Measurements from ENCODE around the gene CMTM7.
A peak's percentile ranks its signal among the peaks of the same experiment; 100 is the strongest.
"Not testable (repeated sequence)": the region's sequence is repeated elsewhere in the genome, so short reads cannot be mapped to it uniquely, and the experiment has no call there.

Gene CMTM7

DNA sequence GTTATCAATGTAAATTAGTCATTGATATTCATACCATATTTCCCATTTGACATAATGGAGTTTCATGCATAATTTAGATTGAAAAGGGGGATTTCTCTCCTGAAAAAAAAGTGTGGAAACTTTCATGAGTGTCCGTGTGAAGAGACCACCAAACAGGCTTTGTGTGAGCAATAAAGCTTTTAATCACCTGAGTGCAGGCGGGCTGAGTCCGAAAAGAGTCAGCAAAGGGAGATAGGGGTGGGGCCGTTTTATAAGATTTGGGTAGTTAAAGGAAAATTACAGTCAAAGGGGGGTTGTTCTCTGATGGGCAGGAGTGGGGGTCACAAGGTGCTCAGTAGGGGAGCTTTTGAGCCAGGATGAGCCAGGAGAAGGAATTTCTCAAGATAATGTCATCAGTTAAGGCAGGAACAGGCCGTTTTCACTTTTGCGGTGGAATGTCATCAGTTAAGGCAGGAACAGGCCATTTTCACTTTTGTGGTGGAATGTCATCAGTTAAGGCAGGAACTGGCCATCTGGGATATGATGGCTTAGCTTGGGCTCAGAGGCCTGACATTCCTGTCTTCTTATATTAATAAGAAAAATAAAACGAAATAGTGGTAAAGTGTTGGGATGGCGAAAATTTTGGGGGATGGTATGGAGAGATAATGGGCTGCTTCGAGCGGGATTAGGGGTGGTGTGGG lies 69.3 kb downstream of the CMTM7 start:
- not testable (repeated sequence) for DNase-seq; H3K27me3 Mint-ChIP-seq; H3K36me3 Mint-ChIP-seq (ENCODE audit: low read depth); H3K9me3 Mint-ChIP-seq; H3K27ac Mint-ChIP-seq; ATAC-seq
- Mint-ChIP-seq H3K4me3 (peak overlapping the region; percentile 73), H3K4me1 (peaks cover 31% of the 10 kb centered on the region)

DNA sequence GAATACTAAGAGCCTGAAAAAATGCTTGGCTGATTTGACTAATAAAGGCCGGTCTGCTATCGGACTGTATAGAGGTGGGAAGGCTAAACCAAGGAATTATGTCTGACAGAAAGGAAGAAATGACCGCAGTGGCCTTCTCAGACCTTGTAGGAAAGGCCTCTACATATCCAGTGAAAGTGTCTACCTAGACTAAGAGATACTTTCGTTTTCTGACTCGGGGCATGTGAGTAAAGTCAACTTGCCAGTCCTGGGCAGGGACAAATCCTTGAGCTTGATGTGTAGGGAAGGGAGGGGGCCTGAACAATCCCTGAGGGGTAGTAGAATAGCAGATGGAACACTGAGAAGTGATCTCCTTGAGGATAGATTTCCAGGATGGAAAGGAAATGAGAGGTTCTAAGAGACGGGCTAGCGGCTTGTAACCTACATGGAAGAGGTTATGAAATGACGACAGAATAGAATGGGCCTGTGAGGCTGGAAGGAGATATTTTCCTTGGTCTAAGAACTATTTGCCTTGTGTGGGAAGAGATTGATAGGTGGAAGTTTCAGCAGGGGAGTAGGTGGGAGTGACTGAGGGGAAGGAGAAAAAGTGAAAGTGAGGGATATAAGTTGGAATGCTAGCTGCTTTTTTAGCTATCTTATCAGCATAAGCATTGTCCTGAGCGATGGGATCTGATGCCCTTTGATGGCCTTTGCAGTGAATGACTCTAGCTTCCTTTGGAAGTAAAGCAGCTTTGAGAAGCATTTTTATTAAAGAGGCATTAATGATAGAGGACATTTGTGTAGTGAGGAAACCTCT lies 70.7 kb downstream of the CMTM7 start:
- peaks cover 22% of the 10 kb centered on the region for H3K4me1 Mint-ChIP-seq
- not testable (repeated sequence) for DNase-seq; H3K9me3 Mint-ChIP-seq; ATAC-seq; H3K36me3 Mint-ChIP-seq (ENCODE audit: low read depth); H3K27me3 Mint-ChIP-seq; H3K4me3 Mint-ChIP-seq; H3K27ac Mint-ChIP-seq

DNA sequence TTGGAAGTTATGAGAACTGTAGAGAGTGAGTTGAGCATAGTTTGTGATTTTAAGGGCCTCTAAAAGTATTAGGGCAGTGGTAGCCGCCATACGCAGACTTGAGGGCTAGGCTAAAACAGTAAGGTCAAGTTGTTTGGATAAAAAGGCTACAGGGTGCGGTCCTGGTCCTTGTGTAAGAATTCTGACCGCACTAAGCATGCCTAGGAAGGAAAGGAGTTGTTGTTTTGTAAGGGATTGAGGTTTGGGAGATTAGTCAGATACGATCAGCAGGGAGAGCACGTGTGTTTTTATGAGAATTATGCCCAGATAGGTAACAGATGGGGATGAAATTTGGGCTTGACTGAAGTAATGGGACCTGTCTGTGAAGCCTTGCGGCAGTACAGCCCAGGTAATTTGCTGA lies 71.8 kb downstream of the CMTM7 start:
- H3K9me3 Mint-ChIP-seq, result not testable (repeated sequence)

DNA sequence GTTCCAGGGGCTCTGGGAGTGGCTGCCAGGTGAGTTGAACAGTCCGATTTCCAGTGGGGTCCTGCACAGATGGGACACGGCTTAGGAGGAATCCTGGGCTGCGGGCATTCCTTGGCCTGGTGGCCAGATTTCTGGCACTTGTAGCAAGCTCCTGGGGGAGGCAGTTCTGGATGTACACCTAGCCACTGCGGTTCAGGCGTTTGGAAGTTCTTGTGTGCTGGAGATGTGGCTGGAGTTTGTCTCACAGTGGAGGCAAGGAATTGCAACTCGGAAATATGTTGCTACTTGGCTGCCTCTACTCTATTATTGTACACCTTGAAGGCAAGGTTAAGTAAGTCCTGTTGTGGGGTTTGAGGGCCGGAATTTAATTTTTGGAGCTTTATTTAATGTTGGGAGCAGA lies 73.1 kb downstream of the CMTM7 start:
- not testable (repeated sequence) for H3K9me3 Mint-ChIP-seq; H3K27ac Mint-ChIP-seq; ATAC-seq; H3K4me3 Mint-ChIP-seq; H3K36me3 Mint-ChIP-seq (ENCODE audit: low read depth); H3K27me3 Mint-ChIP-seq; DNase-seq
- H3K4me1 Mint-ChIP-seq, result peaks cover 22% of the 10 kb centered on the region

More for the DNA sequence above, 71.8 kb downstream of the CMTM7 start:
- H3K4me3 Mint-ChIP-seq; H3K27ac Mint-ChIP-seq; ATAC-seq; H3K27me3 Mint-ChIP-seq; DNase-seq; H3K36me3 Mint-ChIP-seq (ENCODE audit: low read depth): not testable (repeated sequence)
- peaks cover 16% of the 10 kb centered on the region for H3K4me1 Mint-ChIP-seq

DNA sequence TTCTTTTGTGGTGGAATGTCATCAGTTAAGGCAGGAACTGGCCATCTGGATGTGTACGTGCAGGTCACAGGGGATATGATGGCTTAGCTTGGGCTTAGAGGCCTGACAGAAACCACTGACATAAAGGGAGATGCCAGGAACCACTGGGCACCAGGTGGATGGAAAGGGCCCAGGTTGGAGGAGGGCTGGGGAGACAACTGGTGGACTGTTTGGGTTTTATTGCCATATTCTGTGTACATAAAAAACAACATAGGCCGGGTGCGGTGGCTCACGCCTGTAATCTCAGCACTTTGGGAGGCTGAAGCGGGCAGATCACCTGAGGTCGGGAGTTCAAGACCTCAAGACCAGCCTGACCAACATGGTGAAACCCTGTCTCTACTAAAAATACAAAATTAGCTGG lies 75.2 kb downstream of the CMTM7 start:
- ATAC-seq; DNase-seq; H3K9me3 Mint-ChIP-seq; H3K27me3 Mint-ChIP-seq; H3K4me3 Mint-ChIP-seq; H3K27ac Mint-ChIP-seq; H3K36me3 Mint-ChIP-seq (ENCODE audit: low read depth): not testable (repeated sequence)
- peaks cover 40% of the 10 kb centered on the region for H3K4me1 Mint-ChIP-seq

DNA sequence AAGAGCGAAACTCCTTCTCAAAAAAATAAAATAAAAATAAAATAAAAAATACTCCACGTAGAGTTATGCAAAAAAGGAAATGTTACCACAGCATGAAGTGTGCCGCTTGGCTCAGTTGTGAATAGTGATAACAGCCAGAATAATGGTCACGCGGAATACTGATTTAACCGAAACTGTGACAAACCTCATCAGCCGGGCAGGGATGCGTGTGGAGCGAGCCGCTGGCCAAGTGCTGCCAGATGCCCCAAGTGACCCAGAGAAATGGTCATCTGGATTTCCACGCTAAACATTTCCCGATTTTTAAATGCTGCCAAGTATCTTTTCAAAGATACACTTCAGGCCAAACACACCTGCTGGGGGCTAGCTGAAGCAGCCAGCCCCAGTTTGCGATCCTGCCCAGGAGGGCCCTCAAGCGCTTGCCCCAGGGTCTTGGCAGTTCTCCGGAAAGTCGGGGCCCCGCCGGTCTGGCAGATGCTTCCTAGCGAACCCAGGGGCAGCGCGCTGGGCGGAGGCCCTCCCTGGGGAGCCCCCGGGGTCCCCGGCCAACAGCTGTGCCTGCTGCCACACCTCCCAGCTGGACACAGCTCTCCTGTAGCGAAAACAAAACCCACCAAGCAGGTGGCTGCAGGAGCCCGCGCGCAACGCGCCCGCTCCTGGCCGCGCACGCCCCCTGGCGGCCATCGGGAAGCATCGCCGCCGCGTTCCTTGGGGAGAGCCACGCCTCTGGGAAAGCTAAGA lies 75.8 kb downstream of the CMTM7 start:
- no peaks in the 10 kb centered on the region for H3K27me3 Mint-ChIP-seq

DNA sequence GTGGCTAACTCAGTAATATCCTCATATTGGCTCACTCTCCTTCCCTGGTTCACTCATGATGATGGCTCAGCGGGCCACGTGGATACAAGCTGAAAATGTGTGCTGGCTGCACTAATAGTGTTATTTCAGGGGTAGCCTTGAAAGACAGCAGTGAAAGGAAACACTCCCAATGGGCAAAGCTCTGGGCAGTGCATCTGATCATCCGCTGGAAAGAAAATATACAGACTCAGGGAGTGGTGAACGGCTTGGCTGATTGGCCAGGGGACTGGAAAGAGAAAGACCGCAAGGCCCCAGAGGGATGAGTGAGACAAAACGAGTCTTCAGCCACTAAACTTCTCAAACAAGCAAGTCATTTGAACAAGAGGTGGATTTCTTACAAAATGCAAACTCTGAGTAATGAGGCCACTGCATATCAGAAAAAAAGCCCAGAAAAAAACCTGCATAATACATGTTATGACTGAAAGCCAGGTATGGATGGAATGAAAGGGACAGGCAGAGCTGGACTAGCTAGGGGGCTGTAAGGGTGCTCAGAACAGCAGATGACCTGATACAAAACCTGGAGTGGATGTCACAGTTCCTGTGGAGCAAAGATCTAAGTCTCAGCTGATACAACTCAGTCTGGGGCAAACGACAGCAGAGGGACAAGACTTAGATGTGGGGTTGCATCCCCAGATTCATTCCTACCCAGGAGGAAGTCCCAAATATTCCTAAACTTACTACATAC lies 77.7 kb downstream of the CMTM7 start:
- DNase-seq (no peak), ATAC-seq (no peak)
- peak overlapping the region; percentile 7 for H3K27ac Mint-ChIP-seq
- H3K27me3 Mint-ChIP-seq, result no peaks in the 10 kb centered on the region
- no peak overlapping the region for H3K4me3 Mint-ChIP-seq
- H3K9me3 Mint-ChIP-seq, result no peaks in the 10 kb centered on the region
- H3K4me1 Mint-ChIP-seq, result peaks cover 58% of the 10 kb centered on the region
- peaks cover 9% of the 10 kb centered on the region for H3K36me3 Mint-ChIP-seq (ENCODE audit: low read depth)

More for the DNA sequence above, 75.8 kb downstream of the CMTM7 start:
- peaks cover 2% of the 10 kb centered on the region for H3K36me3 Mint-ChIP-seq (ENCODE audit: low read depth)
- no peaks in the 10 kb centered on the region for H3K9me3 Mint-ChIP-seq
- peak; percentile 84 for DNase-seq
- H3K4me1 Mint-ChIP-seq, result peaks cover 43% of the 10 kb centered on the region
- peak; percentile 80 for ATAC-seq
- no peak overlapping the region for H3K27ac Mint-ChIP-seq
- H3K4me3 Mint-ChIP-seq, result no peak overlapping the region

DNA sequence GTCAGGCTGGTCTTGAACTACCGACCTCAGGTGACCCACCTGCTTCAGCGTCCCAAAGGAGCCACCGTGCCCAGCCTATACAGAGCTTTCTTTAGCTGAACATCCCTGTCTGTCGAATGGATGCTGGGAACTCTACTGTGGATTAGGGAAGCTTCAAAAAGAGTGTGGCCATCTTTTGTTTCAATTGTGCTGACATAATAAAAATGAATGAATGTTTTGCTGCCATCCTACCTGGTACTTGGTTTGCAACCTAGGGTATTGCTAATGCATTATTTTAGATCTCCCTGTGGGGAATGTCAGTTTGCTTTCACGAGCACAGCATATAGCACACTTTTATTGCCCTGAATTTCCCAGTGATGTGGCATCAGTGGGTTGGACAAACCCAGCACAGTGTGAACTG lies 78.7 kb downstream of the CMTM7 start:
- Mint-ChIP-seq H3K4me1 (peaks cover 60% of the 10 kb centered on the region), H3K27ac (no peak overlapping the region), H3K36me3 (ENCODE audit: low read depth) (peaks cover 14% of the 10 kb centered on the region), H3K9me3 (no peaks in the 10 kb centered on the region), H3K27me3 (no peaks in the 10 kb centered on the region), H3K4me3 (no peak overlapping the region)
- DNase-seq (no peak), ATAC-seq (no peak)

DNA sequence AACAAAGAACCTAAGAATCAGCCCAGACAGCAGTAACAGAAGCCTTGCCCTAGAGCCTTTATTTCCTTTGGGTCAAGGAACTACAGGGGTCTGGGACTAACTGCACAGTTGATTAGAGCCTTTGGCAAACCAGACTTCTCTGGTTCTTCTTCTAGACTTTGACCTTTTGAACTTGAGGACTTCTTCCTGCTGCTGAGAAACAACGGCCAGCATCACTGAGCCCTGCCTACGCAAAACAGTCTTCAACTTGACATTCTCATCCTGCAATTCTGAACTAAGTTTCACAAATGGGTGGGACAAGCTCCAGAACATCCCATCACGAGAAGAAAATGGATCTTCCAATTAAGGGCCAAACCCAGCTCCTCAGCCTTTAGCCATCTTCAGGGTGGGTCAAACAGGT lies 79.6 kb downstream of the CMTM7 start:
- H3K27ac Mint-ChIP-seq, result no peak overlapping the region
- DNase-seq (no peak), ATAC-seq (no peak)
- no peaks in the 10 kb centered on the region for H3K27me3 Mint-ChIP-seq
- no peaks in the 10 kb centered on the region for H3K9me3 Mint-ChIP-seq
- no peak overlapping the region for H3K4me3 Mint-ChIP-seq
- H3K36me3 Mint-ChIP-seq (ENCODE audit: low read depth), result peaks cover 18% of the 10 kb centered on the region
- H3K4me1 Mint-ChIP-seq, result peaks cover 53% of the 10 kb centered on the region

DNA sequence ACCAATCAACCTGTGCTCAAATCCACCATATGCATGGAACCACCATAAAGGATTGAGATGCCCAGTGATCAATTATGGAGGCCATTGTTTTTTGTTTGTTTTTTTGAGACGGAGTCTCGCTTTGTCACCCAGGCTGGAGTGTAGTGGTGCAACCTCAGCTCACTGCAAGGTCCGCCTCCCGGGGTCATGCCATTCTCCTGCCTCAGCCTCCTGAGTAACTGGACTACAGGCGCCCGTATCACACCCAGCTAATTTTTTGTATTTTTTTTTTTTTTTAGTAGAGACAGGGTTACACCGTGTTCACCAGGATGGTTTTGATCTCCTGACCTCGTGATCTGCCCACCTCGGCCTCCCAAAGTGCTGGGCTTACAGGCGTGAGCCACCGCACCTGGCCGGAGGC lies 80.5 kb downstream of the CMTM7 start:
- not testable (repeated sequence) for H3K27ac Mint-ChIP-seq, H3K9me3 Mint-ChIP-seq, ATAC-seq, H3K27me3 Mint-ChIP-seq, DNase-seq, H3K4me3 Mint-ChIP-seq
- H3K4me1 Mint-ChIP-seq, result peaks cover 56% of the 10 kb centered on the region
- peaks cover 24% of the 10 kb centered on the region for H3K36me3 Mint-ChIP-seq (ENCODE audit: low read depth)

DNA sequence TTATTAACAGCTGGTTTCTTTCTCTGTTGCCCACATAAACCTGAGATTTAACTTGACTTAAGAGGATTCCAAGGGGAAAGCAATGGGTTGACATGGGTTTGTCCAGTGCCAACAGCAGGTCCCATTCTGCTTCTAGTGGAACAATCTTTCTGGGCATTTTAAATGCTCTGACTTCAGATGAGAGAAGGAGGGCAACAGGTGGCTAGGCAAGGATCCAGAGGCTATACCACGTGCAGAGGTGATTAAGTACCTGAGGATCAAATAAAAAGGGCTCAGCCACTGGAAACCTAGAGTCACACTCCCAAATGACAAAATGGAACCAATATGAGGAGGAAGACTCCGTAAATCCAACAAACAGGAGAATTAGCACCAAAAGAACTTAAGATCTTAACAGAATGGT lies 82.5 kb downstream of the CMTM7 start:
- H3K4me1 Mint-ChIP-seq, result peaks cover 57% of the 10 kb centered on the region
- H3K27ac Mint-ChIP-seq, result no peak overlapping the region
- ATAC-seq (no peak), DNase-seq (no peak)
- H3K9me3 Mint-ChIP-seq, result peaks cover 5% of the 10 kb centered on the region
- peaks cover 35% of the 10 kb centered on the region for H3K36me3 Mint-ChIP-seq (ENCODE audit: low read depth)
- H3K4me3 Mint-ChIP-seq, result no peak overlapping the region
- H3K27me3 Mint-ChIP-seq, result no peaks in the 10 kb centered on the region

DNA sequence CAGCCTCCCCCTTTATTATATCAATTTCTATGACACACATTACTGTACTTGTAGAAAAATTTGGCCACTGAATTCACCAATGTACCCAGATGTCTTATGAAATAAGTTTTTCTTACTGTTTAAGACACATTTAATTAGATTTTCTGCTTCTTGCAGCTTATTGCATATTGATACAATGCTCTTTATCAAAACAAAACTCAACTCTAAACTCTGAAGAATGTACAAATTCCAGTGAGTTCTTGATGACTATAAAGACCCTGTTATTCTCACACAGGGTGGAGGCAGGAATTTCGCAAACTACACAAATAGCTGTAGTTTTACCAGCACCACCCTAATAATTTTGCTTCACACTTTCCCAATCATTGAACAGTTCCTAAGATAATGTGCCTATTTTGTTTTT lies 89.0 kb downstream of the CMTM7 start:
- Mint-ChIP-seq H3K9me3 (peaks cover 5% of the 10 kb centered on the region), H3K36me3 (ENCODE audit: low read depth) (peaks cover 57% of the 10 kb centered on the region), H3K27me3 (no peaks in the 10 kb centered on the region), H3K27ac (no peak overlapping the region), H3K4me1 (peaks cover 39% of the 10 kb centered on the region), H3K4me3 (no peak overlapping the region)
- DNase-seq, result no peak
- no peak for ATAC-seq

DNA sequence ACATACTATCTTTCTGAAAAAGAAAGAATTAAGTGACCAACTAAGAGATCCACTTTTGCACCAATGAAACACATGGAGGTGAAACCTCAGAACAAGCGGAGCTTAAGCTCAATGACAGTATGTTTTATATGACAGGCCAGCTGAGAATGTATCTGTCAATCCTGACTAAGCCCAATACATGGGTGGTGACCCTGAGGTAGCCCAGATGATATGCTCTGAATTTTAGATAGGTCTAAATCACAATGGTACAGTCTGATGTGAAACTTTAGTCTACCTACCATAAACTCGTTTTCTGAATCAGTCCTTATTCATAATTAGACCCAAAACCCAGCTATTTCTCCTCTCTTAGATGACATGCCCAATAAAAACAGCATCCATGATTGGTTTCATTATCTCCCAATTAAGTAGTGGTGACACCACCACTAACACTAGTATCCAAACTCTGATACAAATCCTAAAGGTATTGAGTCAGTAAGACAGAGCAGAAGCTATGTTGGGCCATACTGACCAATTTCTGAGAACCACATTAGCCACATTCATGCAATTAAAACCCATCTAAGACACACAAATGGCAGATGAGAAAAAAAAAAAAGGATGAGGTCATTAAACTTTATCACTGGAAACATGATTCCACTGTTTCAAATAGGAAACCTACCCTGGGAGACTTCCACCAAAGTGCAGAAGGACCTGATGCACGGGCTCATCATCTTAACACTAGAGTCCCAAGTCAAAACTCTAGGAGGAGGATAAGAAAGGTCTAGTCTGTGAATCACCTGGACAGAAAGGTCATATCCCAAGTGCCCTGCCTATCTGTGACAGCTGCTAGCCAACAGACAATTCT lies 90.4 kb downstream of the CMTM7 start:
- Mint-ChIP-seq H3K4me1 (peaks cover 38% of the 10 kb centered on the region), H3K36me3 (ENCODE audit: low read depth) (peaks cover 60% of the 10 kb centered on the region), H3K9me3 (peaks cover 2% of the 10 kb centered on the region), H3K27ac (peak overlapping the region; percentile 14), H3K4me3 (no peak overlapping the region), H3K27me3 (no peaks in the 10 kb centered on the region)
- DNase-seq, result no peak
- ATAC-seq, result peak; percentile 59

DNA sequence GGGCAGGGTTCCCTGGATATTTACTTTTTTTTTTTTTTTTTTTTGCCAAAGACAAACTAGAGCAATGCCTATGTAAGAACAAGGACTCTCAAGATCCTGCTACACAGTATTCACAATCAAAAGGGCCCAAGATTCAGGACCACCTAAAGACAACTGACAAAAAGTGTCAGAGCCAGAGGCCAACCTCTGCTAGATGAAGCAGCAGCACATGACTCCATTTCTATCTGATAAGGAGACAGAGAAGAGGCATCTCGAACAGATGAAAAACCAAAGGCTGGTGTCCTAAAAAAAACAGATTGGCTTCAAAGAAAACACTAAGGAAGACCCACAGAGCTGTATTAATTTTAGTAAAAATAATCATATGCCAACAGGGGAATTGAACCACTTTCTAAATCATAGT lies 91.0 kb downstream of the CMTM7 start:
- H3K27ac Mint-ChIP-seq, result no peak overlapping the region
- no peak for ATAC-seq
- H3K36me3 Mint-ChIP-seq (ENCODE audit: low read depth), result peaks cover 62% of the 10 kb centered on the region

More for the DNA sequence above, 91.0 kb downstream of the CMTM7 start:
- Mint-ChIP-seq H3K4me3 (no peak overlapping the region), H3K4me1 (peaks cover 34% of the 10 kb centered on the region), H3K9me3 (no peaks in the 10 kb centered on the region), H3K27me3 (no peaks in the 10 kb centered on the region)
- DNase-seq, result no peak

All from activated naive CD8-positive, alpha-beta T cell treated with anti-CD3 and anti-CD28 coated beads, Interleukin-2, amount 50 U/mL, for 24 hours (primary cell).